Activated CD4-positive, alpha-beta T cell treated with anti-CD3 and anti-CD28 coated beads for 4 hours (primary cell): ENCODE data around the gene SLC25A22.

Source experiments
- DNase-seq, 2 donors: peaks; one replicate each; pipeline ENCODE4 v3.0.0-alpha.2; 2020

SLC25A22 gene

DNA sequence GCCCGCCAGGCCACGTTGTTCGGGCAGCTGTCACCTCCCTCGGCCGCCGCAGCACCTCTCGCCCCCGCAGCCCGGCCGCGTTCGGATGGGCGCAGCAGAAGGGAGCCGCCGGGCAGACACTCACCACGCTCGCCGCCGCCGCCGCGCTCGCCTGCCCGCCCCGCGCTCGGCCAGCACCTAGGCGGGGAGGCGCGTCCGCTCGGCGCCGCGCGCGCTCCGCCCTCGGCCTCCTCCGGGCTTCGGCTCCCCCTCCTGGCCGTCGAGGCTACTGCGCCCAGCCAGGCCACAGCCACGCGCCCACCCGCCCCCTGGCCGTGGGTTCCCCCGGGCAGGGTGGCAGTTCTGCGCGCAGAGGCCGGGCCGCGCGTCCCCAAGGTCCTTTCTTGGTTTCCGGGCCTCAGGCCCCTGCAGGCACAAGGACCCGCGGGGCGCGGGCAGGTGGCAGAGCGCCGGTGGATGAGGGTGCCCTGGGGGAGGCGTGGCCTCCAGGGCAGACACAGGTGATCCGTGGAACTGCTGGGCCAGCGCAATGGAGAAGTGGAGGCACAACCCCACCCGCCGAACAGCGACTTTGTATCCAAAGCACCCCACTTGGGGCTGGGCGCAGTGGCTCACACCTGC lies at the start of gene SLC25A22:
Gene SLC25A22 (minus strand): TSS at position 189 of the 621 bp plus-strand sequence. CDS start 3,275 bp downstream, outside the sequence.
- peak; percentile 80 for DNase-seq

DNA sequence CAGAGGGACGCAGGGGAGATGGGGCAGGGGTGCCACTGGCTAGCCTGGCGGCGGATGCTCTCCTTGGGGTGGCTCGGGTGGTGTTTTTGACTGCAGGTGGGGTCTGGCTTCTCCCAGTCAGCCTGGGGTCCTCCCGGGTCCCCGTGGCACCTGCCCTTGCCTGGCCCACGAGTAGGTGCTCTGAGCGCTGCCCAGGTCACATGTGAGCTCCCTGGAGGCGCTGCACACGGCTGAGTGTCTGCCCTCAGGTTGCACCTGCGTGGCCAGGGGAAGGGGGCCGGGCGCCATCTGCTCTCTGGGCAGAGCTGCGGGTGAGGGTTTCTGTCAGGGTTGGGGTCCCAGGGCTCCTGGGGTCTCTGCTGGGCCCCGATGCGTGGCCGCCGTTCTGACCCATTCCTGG lies 49.8 kb upstream of the SLC25A22 start:
- no peak for DNase-seq

DNA sequence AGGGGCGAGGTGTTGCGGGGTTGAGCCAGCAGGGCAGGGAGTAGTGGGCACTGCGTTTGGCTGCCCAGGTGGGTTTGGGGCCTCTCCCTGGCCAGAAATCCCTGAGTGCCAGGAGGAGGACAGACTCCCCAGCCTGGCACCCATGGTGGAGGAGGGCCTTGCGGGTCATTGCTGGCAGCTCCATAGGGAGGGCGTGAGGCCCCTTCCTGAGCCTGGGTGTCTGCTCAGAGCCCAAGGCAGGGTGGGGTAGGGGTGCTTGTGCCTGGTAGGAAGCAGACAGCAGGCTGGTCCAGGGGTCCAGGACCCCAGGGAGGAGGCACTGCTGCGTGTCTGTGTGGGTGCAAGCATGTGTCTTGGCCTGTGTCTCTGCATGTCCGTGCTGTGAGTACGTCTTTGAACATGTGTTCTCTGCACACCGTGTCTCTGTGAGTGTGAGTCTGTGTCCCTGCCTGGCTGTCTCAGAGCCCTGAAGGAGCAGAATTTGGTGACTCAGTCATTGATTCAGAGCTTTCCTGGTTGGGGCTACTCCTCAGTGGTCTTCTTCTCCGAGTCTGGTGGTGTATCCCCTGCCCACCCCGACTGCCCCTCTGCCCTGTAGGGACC lies 48.5 kb upstream of the SLC25A22 start:
- DNase-seq: no peak

- DNase-seq: no peak
Observed at GRCh38 chr11:845872-846495, 47.9 kb upstream of the SLC25A22 start.

GRCh38 chr11:844693-845644 lies 46.9 kb upstream of the SLC25A22 start:
- DNase-seq: no peak

GRCh38 chr11:843818-844692 lies 46.0 kb upstream of the SLC25A22 start:
- no peak for DNase-seq

GRCh38 chr11:843086-843734 lies 45.1 kb upstream of the SLC25A22 start:
- no peak for DNase-seq

DNA sequence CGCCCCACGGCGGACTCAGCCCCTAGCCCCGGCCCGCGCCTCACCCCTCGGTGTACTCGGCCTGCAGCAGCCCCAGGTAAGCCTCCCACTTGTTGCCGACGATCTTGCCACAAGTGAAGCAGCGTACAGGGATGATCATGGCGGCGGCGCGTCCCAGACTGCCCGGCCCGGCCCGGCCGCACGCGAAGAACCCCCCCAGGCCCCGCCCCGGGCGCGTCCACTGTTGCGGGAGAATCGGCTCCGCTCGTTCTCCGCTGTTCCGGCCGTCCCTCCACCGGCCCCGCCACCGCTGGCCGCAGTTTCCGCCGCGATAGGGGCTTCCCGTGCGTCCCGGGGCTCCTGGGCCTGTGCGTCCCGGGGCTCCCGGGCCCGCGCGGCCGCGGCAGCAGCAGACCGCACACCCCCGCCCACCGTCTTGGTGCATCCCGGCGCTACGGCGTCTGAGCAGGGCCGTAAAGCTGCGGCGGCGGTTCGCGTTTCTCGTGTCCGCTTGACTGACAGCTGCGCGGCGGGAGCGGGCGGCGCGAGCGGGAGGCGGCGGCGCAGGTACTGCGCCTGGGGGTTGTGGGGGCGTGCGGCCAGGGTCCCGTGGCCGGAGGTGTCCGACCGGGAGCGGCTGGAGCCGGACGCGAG lies 44.4 kb upstream of the SLC25A22 start, which contains the start of the genes POLR2L and TSPAN4:
Gene POLR2L (minus strand): TSS at position 160 of the 633 bp plus-strand sequence. CDS start 21 bp downstream, at position 139.
Gene TSPAN4 (plus strand): TSS at position 483 of the 633 bp plus-strand sequence. CDS start 7,453 bp downstream, outside the sequence.
- peak; percentile 87 to 88 for DNase-seq

- no peak for DNase-seq
Observed at GRCh38 chr11:841981-842369, 43.9 kb upstream of the SLC25A22 start.

- no peak for DNase-seq
Observed at GRCh38 chr11:839875-840617, 42.0 kb upstream of the SLC25A22 start.

DNA sequence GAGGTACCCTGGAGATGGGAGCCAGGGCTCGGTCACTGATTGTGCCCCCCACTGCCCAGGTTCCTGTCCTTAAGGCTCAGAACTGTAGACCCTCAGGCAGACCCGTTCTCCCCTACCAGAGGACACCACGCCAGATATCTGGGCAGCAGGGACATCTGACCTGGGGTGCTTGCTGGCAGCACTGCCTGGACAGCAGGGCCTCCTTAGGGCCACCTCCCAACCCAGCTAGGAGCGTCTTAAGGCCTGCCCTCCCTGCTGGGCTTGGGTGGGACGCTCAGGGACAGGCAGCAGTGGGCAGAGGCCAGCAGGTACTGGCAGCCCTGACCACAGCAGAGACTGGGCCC lies 41.2 kb upstream of the SLC25A22 start:
- DNase-seq: no peak

DNA sequence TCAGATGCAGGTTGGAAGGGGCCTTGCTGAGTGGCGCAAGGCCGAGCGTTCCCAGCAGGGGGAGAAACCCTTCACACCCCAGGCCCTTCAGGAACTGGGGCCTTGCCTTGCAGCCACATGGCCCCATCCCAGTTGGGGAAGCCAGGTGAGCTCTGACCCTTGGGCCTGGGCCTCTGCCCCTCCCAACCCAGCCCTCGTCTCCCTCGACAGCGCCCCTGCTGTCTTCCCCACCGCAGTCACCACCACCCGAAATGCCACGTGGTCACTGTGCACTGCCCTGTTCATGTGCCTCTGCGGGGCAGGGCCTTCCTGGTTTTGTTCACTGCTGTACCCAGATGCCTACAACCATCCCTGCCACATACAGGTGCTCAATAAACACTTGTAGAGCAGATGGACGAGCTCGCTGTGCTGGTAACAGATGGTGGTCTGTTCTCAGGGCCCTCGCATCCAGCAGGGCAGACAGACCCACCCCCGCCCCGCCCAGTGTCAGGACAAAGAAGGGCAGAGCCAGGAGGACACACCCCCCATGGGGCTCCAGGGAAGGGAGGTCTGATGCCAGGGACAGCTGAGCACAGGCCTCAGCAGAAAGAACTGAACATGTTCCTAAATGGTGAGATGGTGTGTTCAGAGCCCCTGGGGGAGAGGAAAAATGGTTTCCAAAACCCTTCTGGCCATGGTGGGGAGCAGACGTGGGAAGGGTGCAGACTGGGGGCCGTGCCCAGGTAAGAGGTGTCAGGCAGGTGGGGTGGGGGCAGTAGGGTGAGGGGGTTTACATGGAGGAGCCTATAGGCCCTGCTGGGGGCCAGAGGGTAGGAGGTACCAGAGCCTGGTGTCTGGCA lies 40.6 kb upstream of the SLC25A22 start:
- no peak for DNase-seq

- DNase-seq: no peak
Observed at GRCh38 chr11:837990-838307, 39.9 kb upstream of the SLC25A22 start.

- DNase-seq: no peak
Observed at GRCh38 chr11:837189-837989, 39.3 kb upstream of the SLC25A22 start.

- DNase-seq: no peak
Observed at GRCh38 chr11:836700-837099, 38.6 kb upstream of the SLC25A22 start.

- DNase-seq: no peak
Observed at GRCh38 chr11:836274-836673, 38.2 kb upstream of the SLC25A22 start.

DNA sequence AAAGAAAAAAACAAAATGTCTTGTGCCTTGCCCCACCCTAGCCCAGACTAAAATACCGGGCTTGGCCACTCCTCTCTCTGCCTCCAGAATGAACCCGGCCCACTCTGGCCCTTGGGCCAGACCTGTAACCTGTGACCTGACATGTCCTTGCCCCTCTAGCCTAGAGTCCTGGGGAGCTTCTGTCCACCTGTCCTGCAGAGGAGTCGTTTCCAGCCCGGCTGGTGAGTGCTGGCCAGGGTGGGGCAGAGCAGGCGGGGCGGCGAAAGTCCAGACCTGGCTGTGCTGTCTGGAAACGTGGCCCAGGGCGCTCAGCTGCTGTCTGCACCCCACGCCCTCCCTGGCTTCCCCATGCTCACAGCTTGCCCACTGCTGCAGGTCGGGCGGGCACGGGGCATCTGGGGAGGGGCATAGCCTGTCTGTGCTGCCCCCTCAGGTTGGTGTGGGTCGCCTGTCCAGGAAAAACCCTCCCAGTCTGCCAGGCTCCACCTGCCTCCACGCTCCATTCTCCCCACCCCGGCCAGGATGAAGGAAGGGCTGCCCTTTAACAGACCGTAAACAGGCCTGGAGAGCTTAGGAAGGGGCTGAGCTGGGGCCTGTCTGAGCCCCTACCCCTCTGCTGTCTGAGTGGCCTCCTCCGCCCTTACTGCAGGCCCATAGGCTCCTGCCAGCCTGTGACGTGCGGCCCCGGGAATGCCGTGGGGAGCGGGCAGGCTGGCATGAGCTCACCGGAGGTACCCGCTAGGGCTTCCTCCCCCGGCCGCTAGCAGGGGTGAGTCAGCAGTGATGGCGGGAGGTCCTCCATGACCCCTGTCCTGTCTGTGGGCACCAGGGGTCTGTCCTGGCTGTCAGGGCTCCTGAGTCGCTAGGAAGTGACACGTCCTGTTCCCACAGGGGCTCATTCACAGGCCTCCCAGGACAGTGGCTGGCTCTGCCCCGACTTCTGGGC lies 36.6 kb upstream of the SLC25A22 start:
- DNase-seq: no peak
